OCI-LY3 (cell line): ENCODE data around the gene MAP4K3.

Experiments used
- EZH2phosphoT487 ChIP-seq: fragments of 200-600 bp; shearing (Covaris generic); IDR thresholded peaks from 2 replicates; pipeline ENCODE4 v1.6.1; 2018; ENCODE audit warnings: antibody characterized with exemption, mixed run types, low read depth
- TF ChIP-seq, protein P1 (sequence below): fragments of 200-600, 300-600 bp; sonication (generic); IDR thresholded peaks from 2 replicates; pipeline ENCODE4 v1.5.1; 2014; ENCODE audit warnings: antibody characterized with exemption, low read length, low read depth

DNA sequence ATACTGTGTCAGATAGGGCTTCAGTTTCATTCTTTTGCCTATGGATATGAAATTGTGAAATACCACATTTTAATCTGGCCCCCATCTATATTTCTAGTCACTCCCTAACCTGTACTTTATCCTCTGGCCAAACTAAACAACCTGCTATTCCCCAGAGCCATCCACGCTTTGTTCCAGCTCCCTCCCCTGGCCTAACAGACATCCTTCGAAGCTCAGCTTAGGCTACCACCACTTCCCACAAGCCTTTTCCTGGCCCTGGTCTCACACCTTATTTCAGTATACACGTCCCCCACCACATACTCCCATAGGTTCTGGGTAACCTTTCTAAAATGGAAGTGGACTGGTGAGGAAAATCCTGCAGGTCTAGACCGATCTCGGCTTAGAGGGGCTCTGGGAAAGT lies 55.4 kb downstream of the MAP4K3 start:
- TF ChIP-seq, protein P1, sequence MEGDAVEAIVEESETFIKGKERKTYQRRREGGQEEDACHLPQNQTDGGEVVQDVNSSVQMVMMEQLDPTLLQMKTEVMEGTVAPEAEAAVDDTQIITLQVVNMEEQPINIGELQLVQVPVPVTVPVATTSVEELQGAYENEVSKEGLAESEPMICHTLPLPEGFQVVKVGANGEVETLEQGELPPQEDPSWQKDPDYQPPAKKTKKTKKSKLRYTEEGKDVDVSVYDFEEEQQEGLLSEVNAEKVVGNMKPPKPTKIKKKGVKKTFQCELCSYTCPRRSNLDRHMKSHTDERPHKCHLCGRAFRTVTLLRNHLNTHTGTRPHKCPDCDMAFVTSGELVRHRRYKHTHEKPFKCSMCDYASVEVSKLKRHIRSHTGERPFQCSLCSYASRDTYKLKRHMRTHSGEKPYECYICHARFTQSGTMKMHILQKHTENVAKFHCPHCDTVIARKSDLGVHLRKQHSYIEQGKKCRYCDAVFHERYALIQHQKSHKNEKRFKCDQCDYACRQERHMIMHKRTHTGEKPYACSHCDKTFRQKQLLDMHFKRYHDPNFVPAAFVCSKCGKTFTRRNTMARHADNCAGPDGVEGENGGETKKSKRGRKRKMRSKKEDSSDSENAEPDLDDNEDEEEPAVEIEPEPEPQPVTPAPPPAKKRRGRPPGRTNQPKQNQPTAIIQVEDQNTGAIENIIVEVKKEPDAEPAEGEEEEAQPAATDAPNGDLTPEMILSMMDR: no peak
- TF ChIP-seq EZH2phosphoT487: no peak
